GM19239 (cell line): ENCODE measurements around the gene GRID2.
"Not testable (repeated sequence)": the region's sequence is repeated elsewhere in the genome, so short reads cannot be mapped to it uniquely, and the experiment has no call there.

Experiments
- DNase-seq: peaks from one replicate; pipeline ENCODE4 v3.0.0; 2011; ENCODE audit warnings: low spot score; ENCODE audit not compliant: insufficient read length
- FAIRE-seq: peaks from 2 replicates; lab custom pipeline; 2011; peaks lifted over from hg19 to GRCh38; lab: Jason Lieb, UNC

Gene GRID2

DNA sequence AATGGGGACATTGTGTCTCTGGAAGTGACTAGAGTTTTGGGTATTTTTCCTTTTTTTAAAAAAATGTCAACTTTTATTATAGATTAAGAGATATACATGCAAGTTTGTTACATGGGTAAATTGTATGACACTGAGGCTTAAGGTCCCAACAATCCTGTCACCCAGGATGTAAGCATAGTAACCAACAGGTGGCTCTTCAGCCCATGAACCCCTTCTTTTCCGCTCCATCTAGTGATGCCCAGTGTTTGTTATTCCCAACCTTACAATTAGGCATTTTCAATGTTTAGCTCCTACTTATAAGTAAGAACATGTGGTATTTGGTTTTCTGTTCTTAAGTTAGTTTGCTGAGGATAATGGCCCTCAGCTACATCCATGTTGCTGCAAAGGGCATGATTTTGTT is 102.7 kb downstream of the GRID2 start:
- FAIRE-seq (no peak), DNase-seq (no peak)

- DNase-seq: no peak
- FAIRE-seq: no peak
These were observed 118.2 kb downstream of the GRID2 start for GRCh38 chr4:92421920-92422319.

- FAIRE-seq (no peak), DNase-seq (no peak)
These were observed 129.5 kb downstream of the GRID2 start for GRCh38 chr4:92433272-92433758.

DNA sequence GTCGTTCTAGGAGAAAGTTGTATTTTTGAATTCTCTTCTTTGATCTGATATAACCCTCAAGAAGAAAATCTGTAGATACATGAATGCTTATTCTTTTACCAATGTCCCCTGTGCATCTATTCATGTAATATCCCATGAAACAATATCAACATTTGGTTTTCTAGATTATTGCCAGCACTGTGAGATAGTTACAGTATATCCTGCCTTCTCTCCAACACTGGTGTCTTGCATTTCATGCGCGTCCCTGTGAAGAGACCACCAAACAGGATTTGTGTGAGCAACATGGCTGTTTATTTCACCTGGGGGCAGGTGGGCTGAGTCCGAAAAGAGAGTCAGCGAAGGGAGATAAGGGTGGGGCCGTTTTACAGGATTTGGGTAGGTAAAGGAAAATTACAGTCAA is 135.0 kb downstream of the GRID2 start:
- not testable (repeated sequence) for FAIRE-seq, DNase-seq

DNA sequence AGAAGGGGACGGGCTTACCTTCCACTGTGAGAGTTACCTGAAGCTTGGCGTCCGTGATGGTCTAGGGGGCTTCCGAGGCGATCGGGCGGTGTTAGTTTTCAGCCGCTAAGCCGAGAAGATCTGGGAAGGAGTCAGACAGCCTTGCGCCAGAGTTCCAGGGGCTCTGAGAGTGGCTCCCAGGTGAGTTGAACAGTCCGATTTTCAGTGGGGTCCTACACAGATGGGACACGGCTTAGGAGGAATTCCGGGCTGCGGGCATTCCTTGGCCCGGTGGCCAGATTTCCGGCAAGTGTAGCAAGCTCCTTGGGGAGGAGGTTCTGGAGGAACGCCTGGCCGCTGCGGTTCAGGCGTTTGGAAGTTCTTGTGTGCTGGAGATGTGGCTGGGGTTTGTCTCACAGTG is 138.4 kb downstream of the GRID2 start:
- FAIRE-seq, DNase-seq: not testable (repeated sequence)

GRCh38 chr4:92444143-92444843 is 140.5 kb downstream of the GRID2 start:
- not testable (repeated sequence) for FAIRE-seq, DNase-seq

GRCh38 chr4:92445127-92445526 is 141.4 kb downstream of the GRID2 start:
- DNase-seq (no peak), FAIRE-seq (no peak)

DNA sequence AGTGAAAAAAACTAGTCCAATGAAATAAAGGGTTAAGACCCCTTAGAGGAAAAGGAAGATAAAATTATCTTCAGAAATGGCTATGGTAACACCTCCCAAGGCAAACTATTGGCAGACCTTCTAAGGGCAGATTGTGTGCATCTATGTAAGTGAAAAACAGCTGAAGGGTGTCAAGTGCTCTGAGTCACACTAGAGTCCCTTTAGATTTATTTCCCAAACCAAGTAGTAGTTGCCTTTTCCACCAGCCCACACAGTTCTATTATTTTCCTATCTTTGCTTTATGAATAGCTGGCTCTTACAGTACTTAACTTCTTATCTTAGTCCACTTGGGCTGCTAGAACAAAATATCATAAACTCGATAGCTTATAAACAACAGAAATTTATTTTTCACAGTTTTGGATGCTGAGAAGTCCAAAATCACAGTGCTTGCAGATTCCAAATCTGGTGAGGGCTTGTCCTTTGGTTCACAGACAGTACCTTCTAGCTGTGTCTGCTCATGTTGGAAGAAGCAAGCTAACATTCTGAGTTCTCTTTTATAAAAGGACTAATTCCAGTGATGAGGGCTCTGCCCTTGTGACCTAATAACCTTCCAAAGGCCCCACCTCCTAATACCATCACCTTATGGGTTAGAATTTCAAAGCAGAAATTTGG is 143.6 kb downstream of the GRID2 start:
- DNase-seq (no peak), FAIRE-seq (no peak)

DNA sequence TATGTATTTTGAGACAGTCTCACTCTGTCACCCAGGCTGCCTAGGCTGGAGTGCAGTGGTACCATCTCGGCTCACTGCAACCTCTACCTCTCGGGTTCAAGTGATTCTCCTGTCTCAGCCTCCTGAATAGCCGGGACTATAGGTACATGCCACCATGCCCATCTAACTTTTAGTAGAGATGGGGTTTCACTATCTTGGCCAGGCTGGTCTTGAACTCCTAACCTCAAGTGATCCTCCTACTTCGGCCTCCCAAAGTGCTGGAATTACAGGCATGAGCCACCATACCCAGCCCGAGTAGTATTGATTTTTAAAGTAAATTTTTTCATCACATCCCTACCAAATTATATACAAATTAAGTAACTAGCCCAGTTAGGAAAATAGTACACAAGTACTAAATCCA is 144.4 kb downstream of the GRID2 start:
- DNase-seq, FAIRE-seq: not testable (repeated sequence)

GRCh38 chr4:92450694-92451093 is 146.9 kb downstream of the GRID2 start:
- no peak for FAIRE-seq

GRCh38 chr4:92451782-92452181 is 148.0 kb downstream of the GRID2 start:
- DNase-seq: no peak
- no peak for FAIRE-seq

More at GRCh38 chr4:92450694-92451093, 146.9 kb downstream of the GRID2 start:
- DNase-seq: no peak

DNA sequence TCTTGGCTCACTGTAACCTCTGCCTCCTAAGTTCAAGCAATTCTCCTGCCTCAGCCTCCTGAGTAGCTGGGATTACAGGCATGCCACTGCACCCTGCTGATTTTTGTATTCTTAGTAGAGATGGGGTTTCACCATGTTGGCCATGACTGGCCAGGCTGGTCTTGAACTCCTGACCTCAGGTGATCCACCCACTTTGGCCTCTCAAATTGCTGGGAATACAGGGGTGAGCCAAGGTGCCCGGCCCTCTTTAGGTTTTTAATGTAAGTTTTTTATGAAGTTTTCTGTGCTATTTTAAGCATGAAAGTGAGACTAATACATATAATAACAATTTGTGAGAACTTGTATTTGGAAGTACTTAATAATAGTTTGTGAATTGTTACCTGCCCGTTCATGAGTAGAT is 148.6 kb downstream of the GRID2 start:
- FAIRE-seq, DNase-seq: not testable (repeated sequence)

DNA sequence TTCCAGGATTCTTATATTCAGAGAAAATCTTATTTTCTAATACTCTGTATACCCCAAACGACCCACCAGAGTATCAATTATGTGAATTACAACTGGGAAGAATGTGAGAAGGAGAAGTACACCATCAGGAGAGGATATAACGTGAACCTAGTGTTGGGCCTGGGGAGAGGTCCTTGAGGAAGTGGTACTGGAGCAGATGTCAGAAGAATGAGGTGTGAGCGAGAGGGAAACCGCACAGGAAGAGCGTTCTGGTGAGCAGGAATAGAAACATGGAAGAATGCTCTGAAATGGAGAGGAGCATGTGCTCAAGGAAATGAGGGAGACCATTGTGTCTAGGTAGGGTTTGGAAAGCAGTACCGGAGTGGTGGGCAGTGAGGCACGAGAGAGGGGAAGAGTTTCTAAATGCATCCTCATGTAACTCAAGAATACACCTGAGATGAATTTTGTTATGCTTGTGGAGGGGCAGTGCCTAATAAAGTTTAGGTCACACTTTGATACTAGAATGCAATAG is 151.6 kb downstream of the GRID2 start:
- DNase-seq: no peak
- no peak for FAIRE-seq

DNA sequence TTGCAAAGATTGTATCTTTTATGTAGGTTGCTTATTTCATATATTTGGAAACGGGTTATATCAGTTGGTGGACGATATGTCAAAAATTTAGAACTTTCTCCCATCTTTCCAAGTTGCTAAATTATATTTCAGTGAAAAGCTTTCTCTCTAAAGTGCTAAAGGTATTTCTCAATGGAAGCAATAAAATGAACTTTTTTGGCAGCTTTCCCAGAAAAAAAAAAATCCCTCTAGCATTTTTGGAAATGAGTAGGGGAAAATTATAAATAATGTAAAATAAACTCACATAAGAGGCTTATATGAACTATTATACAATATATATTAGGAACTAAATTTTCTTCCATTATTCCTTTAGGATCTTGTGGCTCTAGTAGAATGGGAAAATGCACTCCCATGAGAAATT is 152.2 kb downstream of the GRID2 start:
- no peak for FAIRE-seq
- no peak for DNase-seq

- no peak for FAIRE-seq
These were observed 158.0 kb downstream of the GRID2 start for GRCh38 chr4:92461732-92462131.

DNA sequence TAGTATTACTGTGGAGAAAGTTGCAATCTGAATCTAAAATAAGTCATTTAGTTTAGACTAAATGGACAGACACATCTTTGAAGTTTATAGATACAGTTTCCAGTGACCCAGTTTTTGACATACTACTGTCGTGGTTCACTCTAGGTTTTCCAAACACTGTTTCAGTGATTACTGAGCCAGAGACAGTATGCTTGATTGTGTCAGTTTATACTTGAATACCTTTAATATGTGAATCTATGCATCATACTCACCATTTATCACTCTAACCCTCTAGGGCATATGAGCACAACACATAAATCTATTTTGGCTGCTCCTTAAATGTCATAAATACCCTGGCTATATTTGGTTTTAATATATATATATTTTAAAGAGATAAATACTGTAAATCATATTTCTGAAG is 173.5 kb downstream of the GRID2 start:
- DNase-seq (no peak), FAIRE-seq (no peak)

More at GRCh38 chr4:92461732-92462131, 158.0 kb downstream of the GRID2 start:
- DNase-seq: no peak

DNA sequence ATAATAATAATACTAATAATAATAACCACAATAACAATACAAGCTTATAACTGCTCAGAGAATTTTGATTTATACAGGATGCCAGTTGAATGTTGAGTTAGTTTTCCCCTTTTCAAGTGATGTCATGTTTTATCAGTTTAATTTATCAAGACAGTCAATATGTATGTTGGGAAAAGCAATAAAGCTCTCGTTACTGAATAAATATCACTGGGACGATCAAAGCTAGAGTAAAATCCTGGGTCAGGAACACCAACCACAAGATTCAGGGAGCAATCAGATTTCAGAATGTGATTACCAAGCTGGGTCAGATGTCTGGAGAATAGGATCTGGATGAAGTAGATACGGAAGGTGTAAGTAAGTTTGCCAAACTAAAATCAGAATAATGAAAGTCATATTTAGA is 179.6 kb downstream of the GRID2 start:
- DNase-seq (no peak), FAIRE-seq (no peak)

- FAIRE-seq: no peak
- DNase-seq: no peak
These were observed 184.7 kb downstream of the GRID2 start for GRCh38 chr4:92488496-92488895.

- FAIRE-seq (no peak), DNase-seq (no peak)
These were observed 193.4 kb downstream of the GRID2 start for GRCh38 chr4:92497141-92497540.

DNA sequence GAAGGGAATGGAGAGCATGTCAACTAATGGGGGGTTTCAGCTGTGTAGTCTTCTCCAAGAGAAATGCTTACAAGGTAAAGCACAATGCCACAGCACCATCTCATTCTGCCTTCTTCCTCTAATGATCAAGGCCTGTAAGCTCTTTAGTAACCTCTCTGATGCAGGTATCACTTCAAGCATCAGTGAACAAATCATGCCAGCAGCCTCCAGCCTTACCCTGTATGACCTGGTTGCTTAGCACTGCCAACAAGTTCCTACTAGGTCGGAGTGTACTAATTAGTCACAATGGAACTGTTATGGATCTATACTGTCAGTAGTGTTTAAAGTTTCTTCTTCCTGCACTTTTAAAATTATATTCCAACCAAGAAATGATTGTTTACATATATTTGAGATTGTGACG is 197.7 kb downstream of the GRID2 start:
- DNase-seq (no peak), FAIRE-seq (no peak)

- DNase-seq: no peak
- no peak for FAIRE-seq
These were observed 203.2 kb downstream of the GRID2 start for GRCh38 chr4:92506933-92507332.
